ENCODE measurements around the gene FOXP3.
"Not testable (repeated sequence)": the region's sequence is repeated elsewhere in the genome, so short reads cannot be mapped to it uniquely, and the experiment has no call there.

Gene FOXP3, protein sequence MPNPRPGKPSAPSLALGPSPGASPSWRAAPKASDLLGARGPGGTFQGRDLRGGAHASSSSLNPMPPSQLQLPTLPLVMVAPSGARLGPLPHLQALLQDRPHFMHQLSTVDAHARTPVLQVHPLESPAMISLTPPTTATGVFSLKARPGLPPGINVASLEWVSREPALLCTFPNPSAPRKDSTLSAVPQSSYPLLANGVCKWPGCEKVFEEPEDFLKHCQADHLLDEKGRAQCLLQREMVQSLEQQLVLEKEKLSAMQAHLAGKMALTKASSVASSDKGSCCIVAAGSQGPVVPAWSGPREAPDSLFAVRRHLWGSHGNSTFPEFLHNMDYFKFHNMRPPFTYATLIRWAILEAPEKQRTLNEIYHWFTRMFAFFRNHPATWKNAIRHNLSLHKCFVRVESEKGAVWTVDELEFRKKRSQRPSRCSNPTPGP

GRCh38 chrX:49264460-49264859 lies at the start of gene FOXP3:
TSS of gene FOXP3 (minus strand) at chrX:49264710. CDS start at chrX:49258505, 6,205 bp downstream.
- DNase-seq (ENCODE audit: low spot score): no peak

DNA sequence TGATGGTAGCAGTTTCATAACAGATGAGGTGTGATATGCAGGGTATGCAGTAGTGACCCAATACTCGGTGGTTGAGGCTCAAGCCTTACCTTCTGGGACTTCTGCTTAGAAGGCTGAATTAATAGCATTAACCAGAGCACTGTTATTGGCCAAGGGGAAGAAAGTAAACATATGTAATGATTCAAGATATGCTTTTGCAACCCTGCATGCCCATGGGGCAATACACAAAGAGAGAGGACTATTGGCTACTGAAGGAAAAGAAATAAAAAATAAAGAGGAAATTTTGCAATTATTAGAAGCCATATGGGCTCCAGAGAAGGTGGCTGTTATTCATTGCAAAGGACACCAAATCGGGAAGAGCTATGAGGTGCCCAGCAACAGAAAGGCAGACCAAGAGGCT lies 47.7 kb upstream of the FOXP3 start:
- DNase-seq (ENCODE audit: low spot score): no peak

DNA sequence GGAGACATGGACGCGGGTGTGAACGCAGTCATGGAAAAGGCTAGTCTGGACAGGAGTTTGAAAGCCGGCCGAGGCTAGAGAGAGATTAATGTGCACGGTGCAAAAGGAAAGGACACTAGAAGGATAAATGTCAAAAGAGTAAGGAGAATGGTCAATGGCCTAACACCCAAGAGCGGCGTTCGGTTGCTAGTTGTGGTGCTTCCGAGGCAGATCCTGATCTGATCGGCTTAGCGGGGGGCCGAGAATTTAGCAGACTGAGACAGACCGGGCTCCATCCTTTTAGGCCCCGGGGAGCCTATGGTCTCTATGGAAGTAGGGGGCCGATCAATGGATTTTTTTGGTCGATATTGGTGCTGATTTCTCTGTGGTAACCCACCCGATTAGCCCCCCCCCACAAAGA lies 45.9 kb upstream of the FOXP3 start:
- DNase-seq (ENCODE audit: low spot score): no peak

- DNase-seq (ENCODE audit: low spot score): no peak
Measured at GRCh38 chrX:49309401-49309981, 45.0 kb upstream of the FOXP3 start.

GRCh38 chrX:49308604-49309269 lies 44.2 kb upstream of the FOXP3 start:
- no peak for DNase-seq (ENCODE audit: low spot score)

GRCh38 chrX:49307775-49308174 lies 43.3 kb upstream of the FOXP3 start:
- not testable (repeated sequence) for DNase-seq (ENCODE audit: low spot score)

DNA sequence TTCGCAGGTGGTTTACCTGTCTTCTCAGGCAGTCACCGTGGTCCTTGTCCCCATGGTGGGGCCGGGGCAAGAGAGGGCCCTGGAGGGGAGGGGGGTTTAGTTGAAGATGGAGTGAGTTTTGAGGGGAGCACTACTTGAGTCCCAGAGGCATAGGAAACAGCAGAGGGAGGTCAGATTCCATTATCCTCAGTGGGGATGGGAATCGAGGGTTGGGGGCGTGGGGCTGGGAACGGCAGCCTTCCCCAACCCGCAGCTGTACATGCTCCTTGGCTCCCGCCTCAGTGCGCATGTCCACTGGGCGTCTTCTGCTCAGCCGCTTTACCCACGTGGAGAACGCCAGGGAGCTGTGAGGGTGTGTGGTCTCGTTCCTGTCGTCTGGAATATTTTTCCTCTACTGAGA lies 38.8 kb upstream of the FOXP3 start, which contains the start of gene GAGE10:
Gene GAGE10, plus strand, starts transcription at position 301 of the 400 bp plus-strand sequence. CDS start 1,214 bp downstream, outside the sequence.
- DNase-seq (ENCODE audit: low spot score): no peak

DNA sequence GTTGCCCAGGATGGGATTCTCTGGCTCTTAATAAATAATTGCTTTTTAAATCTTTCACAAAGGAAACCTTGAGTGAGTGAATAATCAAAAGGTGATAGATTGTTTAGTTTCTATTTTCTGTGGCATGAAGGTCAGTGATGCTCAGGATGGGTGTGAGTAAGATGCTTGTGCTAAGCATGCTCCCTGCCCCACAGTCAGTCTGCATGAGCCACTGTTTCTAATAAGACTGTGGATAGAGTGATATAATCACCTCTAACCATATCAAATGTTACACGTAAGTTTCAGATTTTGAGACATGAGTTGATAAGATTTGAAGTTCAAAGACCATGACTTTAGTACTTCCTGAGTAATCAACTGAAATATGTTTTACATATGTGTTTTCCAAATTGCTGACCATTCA lies 36.2 kb upstream of the FOXP3 start:
- DNase-seq (ENCODE audit: low spot score): no peak

DNA sequence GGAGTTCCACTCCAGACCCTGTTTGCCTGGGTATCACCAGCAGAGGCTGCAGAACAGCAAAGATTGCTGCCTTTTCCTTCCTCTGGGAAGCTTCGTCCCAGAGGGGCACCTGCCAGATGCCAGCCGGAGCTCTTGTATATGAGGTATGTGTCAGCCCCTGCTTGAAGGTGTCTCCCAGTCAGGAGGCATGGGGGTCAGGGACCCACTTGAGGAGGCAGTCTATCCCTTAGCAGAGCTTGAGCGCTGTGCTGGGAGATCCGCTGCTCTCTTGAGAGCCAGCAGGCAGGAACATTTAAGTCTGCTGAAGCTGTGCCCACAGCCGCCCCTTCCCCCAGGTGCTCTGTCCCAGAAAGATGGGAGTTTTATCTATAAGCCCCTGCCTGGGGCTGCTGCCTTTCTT lies 34.8 kb upstream of the FOXP3 start:
- not testable (repeated sequence) for DNase-seq (ENCODE audit: low spot score)

GRCh38 chrX:49292400-49293362 lies 28.2 kb upstream of the FOXP3 start:
- no peak for DNase-seq (ENCODE audit: low spot score)

DNA sequence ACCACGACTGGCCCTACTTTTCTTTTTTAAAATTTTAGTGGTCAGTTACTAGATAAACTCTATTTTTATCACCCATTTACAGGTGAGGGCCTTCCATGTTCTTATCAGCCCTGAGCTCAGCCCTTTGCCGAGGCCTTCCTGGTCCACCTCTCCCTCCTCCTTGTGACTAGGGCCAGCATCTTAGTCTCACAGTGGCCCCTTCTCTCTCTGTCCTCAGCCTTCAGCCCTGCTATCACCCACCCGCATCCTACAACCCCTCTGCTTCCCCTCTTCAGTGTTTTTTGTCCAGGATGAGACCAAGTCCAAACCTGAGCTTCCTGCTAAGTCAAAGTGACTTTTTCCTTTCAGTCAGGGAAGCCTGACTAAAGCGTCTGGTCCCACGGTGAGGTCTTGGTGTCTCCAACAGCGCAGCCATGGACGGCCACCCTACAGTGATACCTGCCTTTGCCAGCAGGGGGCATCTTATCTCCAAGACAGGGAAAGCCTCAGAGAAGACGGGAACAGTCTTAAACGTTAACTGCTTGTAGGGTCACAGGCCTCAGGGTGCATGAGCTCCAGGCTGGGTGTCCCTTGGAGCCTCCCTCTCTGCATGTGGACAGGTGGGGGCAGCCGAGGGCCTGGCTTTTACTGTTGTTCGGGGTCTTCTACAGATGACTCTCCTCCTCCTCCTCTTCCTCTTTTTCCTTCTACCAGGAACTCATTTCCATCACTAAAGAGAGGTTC lies 27.3 kb upstream of the FOXP3 start:
- peak; percentile 54 for DNase-seq (ENCODE audit: low spot score)

GRCh38 chrX:49290215-49290614 lies 25.7 kb upstream of the FOXP3 start:
- DNase-seq (ENCODE audit: low spot score): no peak

GRCh38 chrX:49287665-49288064 lies 23.2 kb upstream of the FOXP3 start:
- DNase-seq (ENCODE audit: low spot score): no peak

DNA sequence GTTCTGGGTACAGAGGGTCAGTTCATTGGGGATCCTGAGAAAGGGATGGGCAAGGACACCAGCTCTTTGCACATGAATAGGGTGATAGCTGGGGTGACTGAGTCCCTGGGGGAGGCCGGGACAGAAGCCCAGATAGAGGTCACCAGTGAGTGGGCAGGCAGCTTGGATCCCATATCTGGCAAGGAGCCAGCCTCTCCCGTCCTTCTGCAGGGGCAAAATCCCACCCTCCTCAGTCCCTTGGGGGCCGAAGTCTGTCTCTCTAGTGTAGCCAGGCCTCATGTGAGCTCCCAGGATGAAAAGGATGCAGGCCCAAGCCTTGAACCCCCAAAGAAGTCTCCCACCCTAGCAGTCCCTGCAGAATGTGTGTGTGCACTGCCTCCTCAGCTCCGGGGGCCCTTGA lies 22.1 kb upstream of the FOXP3 start:
- no peak for DNase-seq (ENCODE audit: low spot score)

- DNase-seq (ENCODE audit: low spot score): no peak
Measured at GRCh38 chrX:49286136-49286535, 21.6 kb upstream of the FOXP3 start.

GRCh38 chrX:49284212-49284611 lies 19.7 kb upstream of the FOXP3 start:
- DNase-seq (ENCODE audit: low spot score): no peak

DNA sequence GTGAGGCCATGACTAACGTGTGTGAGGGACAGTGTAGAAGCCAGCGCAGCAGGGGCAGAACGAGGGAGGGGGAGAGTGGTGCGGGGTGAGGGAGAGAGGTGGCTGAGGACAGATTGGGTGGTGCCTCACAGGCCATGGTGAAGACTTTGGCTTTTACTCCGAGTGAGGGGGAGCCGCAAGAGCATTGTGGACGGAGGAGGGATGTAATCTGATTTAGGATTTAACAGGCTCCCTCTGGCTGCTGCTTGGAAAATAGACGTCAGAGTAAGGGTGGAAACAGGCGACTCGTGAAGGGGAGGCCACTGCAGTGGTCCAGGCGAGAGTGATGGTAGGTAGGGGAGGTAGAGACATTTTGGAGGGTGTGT lies 18.1 kb upstream of the FOXP3 start:
- peak; percentile 74 for DNase-seq (ENCODE audit: low spot score)

- peak; percentile 33 for DNase-seq (ENCODE audit: low spot score)
Measured at GRCh38 chrX:49278081-49278480, 13.6 kb upstream of the FOXP3 start.

DNA sequence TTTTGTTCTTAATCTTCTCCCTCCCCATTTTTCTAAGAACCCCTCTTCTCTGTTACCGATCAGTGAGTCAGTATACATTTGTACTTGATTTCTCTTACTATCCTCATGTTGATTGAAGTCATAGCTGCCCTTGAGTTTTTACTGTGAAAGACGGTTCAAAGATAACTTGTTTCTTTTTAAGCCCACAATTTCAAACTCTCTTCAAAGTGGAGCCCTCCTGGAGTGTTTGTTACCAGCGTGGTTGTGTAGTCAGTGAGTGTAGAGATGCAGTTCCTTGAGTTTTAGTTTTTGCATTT lies 13.0 kb upstream of the FOXP3 start:
- no peak for DNase-seq (ENCODE audit: low spot score)

DNA sequence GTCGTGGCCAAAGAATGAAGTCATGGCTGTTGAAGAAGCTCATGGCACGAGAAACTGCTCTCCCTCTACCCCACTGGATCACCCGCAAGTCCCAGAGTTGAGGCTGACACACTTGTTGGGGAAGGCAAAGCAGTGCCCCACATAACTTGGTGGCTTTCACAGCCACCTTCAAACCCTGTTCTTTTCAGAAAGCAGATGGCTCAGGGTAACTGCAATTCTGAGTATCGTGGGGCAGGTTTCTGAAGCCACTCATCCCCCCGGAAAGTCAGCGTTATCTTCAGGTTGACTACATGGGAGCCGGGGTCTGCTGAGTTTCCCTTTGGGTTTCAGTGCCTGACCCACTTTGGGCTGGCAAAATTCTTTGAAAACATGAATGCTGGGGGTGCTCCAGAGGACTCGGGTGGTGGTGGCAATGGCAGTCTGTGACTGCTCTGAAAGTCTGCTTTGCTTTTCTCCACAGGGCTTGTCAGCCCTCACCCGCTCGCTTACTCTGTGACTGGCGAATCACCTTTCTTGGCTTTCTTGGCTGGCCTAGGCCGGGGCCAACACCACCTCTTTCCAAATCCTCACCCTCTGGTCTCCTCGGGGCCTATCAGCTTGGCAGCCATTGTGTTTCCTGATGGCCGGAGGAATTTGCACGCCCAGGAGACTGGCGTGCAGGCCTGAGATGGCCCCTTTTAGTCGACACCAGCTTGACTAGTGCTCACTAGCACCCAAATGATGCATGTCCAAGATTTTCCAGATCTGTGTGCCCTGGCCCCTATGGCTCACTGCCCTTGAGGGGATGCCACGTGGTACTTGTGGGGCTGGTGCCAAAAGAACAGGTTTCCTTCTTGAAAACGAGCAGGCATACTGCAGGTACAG lies 12.4 kb upstream of the FOXP3 start:
- DNase-seq (ENCODE audit: low spot score): peak; percentile 63

All from cerebellar cortex (tissue), 1 donor.